ENCODE data around the gene PCSK4.
"Not testable (repeated sequence)": the region's sequence is repeated elsewhere in the genome, so short reads cannot be mapped to it uniquely, and the experiment has no call there.

Gene PCSK4

DNA sequence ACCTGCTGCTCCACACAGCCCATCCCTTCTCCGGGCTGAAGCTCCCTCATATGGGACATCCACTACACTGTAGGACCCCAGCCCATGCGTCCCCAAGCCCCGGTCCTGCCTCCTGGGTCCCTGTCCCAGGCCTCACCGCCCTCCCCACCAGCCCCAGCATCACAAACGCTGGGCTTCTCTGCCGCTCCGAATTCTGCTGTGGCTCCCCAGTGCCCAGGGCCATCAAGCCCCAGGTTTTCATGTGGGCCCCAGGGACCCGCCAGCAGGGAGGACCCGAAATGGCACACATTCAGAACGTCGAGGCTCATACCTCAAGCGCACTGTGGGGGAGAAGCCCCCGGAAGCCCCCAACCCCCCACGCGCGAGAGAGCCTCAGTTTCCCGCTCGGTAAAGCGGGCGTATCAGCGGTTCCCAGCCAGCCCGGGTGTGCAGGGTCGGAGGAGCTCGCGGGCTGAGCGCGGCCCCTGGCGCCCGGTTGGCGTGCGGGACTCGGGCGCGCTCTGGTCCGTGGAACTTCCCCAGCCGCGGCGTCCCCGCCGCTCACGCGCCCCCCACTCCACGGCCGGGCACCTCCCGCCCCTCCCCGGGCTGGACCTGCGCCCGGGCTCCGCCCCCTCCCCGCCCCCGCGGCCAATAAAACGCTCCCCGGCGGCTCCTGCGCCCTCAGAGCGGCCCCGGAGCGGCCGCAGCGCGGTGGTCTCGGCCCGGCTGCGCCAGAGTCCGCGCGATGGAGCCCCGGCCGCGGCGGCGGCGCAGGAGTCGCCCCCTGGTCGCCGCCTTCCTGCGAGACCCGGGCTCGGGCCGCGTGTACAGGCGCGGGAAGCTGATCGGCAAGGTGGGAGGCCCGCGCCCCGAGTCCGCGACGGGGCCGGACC lies 33.5 kb upstream of the PCSK4 start, which contains the start of gene PLK5:
PLK5 (plus strand) TSS at position 666 of the 875 bp plus-strand sequence. CDS start 2,920 bp downstream, outside the sequence.
- no peaks in the 10 kb centered on the region for H3K36me3 ChIP-seq (ENCODE audit: control insufficient read depth, insufficient read depth, low read length)
- H3K4me3 ChIP-seq (replicated peaks; ENCODE audit: low read depth, low read length): no peak within 1 kb of the TSS
- no peaks in the 10 kb centered on the region; the same call in 1 of the 2 replicates for H3K27me3 ChIP-seq (replicated peaks; ENCODE audit: control insufficient read depth, insufficient read depth, low read length)
- DNase-seq (ENCODE audit: extremely low read depth, insufficient read length): no peak
- TF ChIP-seq, protein P1, sequence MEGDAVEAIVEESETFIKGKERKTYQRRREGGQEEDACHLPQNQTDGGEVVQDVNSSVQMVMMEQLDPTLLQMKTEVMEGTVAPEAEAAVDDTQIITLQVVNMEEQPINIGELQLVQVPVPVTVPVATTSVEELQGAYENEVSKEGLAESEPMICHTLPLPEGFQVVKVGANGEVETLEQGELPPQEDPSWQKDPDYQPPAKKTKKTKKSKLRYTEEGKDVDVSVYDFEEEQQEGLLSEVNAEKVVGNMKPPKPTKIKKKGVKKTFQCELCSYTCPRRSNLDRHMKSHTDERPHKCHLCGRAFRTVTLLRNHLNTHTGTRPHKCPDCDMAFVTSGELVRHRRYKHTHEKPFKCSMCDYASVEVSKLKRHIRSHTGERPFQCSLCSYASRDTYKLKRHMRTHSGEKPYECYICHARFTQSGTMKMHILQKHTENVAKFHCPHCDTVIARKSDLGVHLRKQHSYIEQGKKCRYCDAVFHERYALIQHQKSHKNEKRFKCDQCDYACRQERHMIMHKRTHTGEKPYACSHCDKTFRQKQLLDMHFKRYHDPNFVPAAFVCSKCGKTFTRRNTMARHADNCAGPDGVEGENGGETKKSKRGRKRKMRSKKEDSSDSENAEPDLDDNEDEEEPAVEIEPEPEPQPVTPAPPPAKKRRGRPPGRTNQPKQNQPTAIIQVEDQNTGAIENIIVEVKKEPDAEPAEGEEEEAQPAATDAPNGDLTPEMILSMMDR (IDR thresholded peaks at IDR 0.05; ENCODE audit: insufficient read depth, low read length, poor library complexity, severe bottlenecking): no peak

DNA sequence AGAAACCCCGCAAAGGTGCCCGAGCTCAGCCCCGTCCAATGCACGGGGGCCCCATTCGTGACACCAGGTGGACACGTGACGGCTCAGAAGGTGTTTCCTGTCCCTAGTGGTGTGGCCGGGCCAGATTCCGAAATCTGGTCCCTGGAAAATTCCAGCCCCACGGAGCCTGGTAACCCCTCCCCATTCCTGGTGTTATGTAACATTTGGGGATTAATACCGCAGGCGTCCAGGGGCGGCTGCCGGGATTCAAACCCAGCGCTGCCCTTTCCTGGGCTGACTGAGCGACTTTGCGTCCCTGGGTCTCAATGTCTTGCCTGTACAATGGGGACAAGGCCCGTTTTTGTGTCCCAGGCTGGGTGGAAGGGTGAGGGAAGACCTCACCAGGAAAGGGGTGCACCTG lies 32.7 kb upstream of the PCSK4 start:
- no peak for DNase-seq (ENCODE audit: extremely low read depth, insufficient read length)
- no peak overlapping the region for H3K4me3 ChIP-seq (replicated peaks; ENCODE audit: low read depth, low read length)
- no peaks in the 10 kb centered on the region for H3K27me3 ChIP-seq (replicated peaks; ENCODE audit: control insufficient read depth, insufficient read depth, low read length)
- H3K36me3 ChIP-seq (ENCODE audit: control insufficient read depth, insufficient read depth, low read length): no peaks in the 10 kb centered on the region
- TF ChIP-seq, protein P1 (IDR thresholded peaks at IDR 0.05; ENCODE audit: insufficient read depth, low read length, poor library complexity, severe bottlenecking): no peak

DNA sequence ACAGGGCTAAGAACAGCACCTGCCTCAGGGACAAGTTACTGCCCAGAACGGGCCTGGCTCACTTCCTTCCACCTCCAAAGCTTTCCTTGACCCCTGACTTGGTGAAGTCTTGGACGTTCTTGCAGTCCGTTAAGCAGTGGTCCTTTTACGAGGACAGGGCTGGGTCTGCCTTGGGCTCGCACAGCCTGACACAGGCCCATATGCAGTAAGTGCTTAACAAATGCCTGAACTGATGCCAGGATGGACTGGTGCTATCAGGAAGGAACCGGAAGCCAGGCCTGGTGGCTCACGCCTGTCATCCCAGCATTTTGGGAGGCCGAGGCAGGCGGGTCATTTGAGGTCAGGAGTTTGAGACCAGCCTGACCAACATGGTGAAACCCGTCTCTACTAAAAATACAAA lies 31.9 kb upstream of the PCSK4 start:
- no peak for DNase-seq (ENCODE audit: extremely low read depth, insufficient read length)
- H3K36me3 ChIP-seq (ENCODE audit: control insufficient read depth, insufficient read depth, low read length): no peaks in the 10 kb centered on the region
- TF ChIP-seq, protein P1 (IDR thresholded peaks at IDR 0.05; ENCODE audit: insufficient read depth, low read length, poor library complexity, severe bottlenecking): no peak
- H3K4me3 ChIP-seq (replicated peaks; ENCODE audit: low read depth, low read length): no peak overlapping the region
- H3K27me3 ChIP-seq (replicated peaks; ENCODE audit: control insufficient read depth, insufficient read depth, low read length): no peaks in the 10 kb centered on the region

DNA sequence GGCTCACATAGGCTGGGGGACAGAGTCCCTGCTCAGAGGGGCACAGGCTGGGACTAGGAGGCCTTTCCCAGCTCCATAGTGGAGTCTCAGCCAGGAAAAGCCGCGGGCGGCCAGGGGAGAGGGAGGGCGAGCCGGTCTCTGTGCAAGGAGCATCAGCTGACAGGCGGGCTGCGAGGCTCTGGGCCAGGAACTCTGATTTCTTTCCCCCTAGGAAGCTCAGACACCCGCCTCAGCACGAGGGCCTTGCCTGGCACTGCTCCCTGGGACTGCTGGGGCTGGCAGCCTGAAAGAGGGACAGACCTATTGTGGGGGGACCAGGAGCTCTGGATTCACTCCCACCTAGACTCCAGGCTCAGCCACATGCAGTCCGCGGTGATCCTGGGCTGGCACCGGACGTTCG lies 31.5 kb upstream of the PCSK4 start:
- TF ChIP-seq, protein P1 (IDR thresholded peaks at IDR 0.05; ENCODE audit: insufficient read depth, low read length, poor library complexity, severe bottlenecking): no peak
- Histone ChIP-seq H3K27me3 (replicated peaks; ENCODE audit: control insufficient read depth, insufficient read depth, low read length) (no peaks in the 10 kb centered on the region), H3K4me3 (replicated peaks; ENCODE audit: low read depth, low read length) (no peak overlapping the region), H3K36me3 (ENCODE audit: control insufficient read depth, insufficient read depth, low read length) (no peaks in the 10 kb centered on the region)
- no peak for DNase-seq (ENCODE audit: extremely low read depth, insufficient read length)

DNA sequence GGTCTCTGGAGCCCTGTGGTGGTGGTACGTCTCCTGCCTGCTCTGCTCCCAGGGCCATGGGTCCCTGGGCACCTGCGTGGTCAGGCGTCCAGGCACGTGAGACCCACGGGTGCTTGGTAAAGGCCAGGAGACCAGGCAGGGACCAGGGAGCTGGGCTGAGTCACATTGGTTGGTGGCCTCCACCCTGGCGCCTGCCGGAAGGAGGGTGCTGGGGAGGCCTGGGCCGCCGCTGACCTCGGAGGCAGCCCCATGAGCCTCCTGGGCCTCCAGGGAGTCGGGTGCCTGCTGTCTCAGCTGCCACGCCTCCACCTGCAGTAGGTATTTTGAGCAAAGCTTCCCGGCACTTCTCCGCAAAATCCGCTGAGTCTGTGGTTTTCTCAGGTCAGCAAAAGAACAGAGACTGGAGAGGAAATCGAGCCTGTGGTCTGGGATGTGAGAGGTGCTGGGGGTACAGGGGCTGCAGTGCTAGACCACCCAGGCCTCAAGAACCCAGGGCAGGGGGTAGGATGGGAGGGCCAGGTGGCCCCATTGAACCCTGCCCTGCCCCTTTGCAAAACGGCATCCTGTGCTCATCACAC lies 30.1 kb upstream of the PCSK4 start:
- TF ChIP-seq, protein P1 (IDR thresholded peaks at IDR 0.05; ENCODE audit: insufficient read depth, low read length, poor library complexity, severe bottlenecking): no peak
- DNase-seq (ENCODE audit: extremely low read depth, insufficient read length): no peak
- Histone ChIP-seq H3K36me3 (ENCODE audit: control insufficient read depth, insufficient read depth, low read length) (no peaks in the 10 kb centered on the region), H3K27me3 (replicated peaks; ENCODE audit: control insufficient read depth, insufficient read depth, low read length) (no peaks in the 10 kb centered on the region), H3K4me3 (replicated peaks; ENCODE audit: low read depth, low read length) (no peak overlapping the region)

DNA sequence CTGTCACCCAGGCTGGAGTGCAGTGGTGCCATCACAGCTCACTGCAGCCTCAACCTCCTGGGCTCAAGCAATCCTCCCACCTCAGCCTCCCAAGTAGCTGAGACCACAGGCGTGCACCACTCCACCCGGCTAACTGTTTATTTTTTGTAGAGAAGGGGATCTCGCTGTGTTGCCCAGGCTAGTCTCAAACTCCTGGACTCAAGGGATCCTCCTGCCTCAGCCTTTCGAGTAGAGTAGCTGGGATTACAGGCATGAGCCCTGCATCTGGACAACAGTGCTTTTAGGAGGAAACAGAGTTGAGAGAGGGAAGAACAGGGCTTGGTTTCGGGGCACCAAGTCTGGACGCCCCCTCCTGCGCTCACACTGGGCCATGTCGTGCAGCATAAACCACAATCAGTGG lies 29.7 kb upstream of the PCSK4 start:
- not testable (repeated sequence) for DNase-seq (ENCODE audit: extremely low read depth, insufficient read length); H3K4me3 ChIP-seq (replicated peaks; ENCODE audit: low read depth, low read length); H3K27me3 ChIP-seq (replicated peaks; ENCODE audit: control insufficient read depth, insufficient read depth, low read length)

More for the DNA sequence above, 29.7 kb upstream of the PCSK4 start:
- H3K36me3 ChIP-seq (ENCODE audit: control insufficient read depth, insufficient read depth, low read length): not testable (repeated sequence)

Measured in GM06990 (cell line).